ENCODE measurements around the gene ZSCAN22.
"Not testable (repeated sequence)": the region's sequence is repeated elsewhere in the genome, so short reads cannot be mapped to it uniquely, and the experiment has no call there.

The ZSCAN22 gene

DNA sequence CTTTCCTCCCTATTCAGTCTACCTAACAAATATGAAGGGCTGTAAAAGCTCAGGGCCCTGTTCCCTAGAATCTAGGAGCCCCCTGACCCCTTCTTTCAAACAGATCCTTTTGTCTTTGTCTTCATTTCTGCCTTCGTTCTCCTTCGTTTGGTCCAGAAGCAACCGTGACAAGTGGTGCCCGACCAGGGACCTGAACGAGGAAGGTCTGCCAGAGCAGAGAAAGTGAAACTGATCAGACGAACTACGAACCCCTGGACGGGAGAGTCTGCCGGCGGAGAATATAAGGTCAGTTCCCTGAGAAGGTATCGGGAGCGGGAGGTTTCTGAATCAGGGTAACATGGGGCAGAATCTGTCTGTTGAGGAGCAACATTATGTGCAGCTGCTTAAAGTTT, 20.9 kb upstream of the ZSCAN22 start:
- H3K27ac ChIP-seq (ENCODE audit: low read length) = peak overlapping the region; percentile 45; the same call in 1 of the 2 replicates

DNA sequence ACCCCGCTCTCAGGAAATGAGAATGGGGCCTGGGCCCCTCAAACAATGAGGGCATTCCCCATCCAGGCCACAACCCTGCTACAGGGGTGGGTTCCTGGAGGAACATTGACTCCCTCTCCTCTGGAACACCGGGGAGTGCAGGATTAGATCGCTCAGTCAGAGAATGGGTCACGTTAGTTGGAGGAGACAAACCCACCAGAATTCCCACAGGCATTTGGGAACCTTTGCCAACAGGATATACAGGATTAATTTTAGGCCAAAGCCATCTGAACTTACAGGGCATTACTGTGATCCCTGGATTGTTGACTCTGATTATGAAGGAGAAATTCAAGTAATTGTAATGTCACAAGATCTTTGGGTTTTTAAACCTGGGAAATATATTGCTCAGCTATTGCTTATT, 19.1 kb upstream of the ZSCAN22 start:
- Histone ChIP-seq H3K27ac (ENCODE audit: low read length) (no peak overlapping the region), H3K4me1 (ENCODE audit: low read length) (no peaks in the 10 kb centered on the region), H2AFZ (ENCODE audit: low read length) (no peak overlapping the region), H3F3A (ENCODE audit: insufficient read depth, low read length) (no peaks in the 10 kb centered on the region), H3K9me3 (replicated peaks; ENCODE audit: insufficient read depth, low read length) (no peaks in the 10 kb centered on the region), H3K9me2 (replicated peaks; ENCODE audit: insufficient read depth, low read length) (no peaks in the 10 kb centered on the region), H3K4me3 (ENCODE audit: low read length) (no peak overlapping the region), H3K4me2 (ENCODE audit: low read depth, low read length) (no peak overlapping the region), H3K27me3 (replicated peaks; ENCODE audit: insufficient read depth, low read length) (no peaks in the 10 kb centered on the region), H3K79me2 (ENCODE audit: low read length) (peaks cover 27% of the 10 kb centered on the region), H3K36me3 (replicated peaks; ENCODE audit: insufficient read depth, low read length) (peaks cover 26% of the 10 kb centered on the region), H3K9ac (ENCODE audit: low read length) (no peak overlapping the region), H4K20me1 (ENCODE audit: insufficient read depth, low read length) (no peaks in the 10 kb centered on the region)
- no peak for TF ChIP-seq EZH2 (optimal IDR thresholded peaks at IDR 0.05; ENCODE audit: low read depth, low read length)
- TF ChIP-seq, protein P1, sequence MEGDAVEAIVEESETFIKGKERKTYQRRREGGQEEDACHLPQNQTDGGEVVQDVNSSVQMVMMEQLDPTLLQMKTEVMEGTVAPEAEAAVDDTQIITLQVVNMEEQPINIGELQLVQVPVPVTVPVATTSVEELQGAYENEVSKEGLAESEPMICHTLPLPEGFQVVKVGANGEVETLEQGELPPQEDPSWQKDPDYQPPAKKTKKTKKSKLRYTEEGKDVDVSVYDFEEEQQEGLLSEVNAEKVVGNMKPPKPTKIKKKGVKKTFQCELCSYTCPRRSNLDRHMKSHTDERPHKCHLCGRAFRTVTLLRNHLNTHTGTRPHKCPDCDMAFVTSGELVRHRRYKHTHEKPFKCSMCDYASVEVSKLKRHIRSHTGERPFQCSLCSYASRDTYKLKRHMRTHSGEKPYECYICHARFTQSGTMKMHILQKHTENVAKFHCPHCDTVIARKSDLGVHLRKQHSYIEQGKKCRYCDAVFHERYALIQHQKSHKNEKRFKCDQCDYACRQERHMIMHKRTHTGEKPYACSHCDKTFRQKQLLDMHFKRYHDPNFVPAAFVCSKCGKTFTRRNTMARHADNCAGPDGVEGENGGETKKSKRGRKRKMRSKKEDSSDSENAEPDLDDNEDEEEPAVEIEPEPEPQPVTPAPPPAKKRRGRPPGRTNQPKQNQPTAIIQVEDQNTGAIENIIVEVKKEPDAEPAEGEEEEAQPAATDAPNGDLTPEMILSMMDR (IDR thresholded peaks at IDR 0.05; ENCODE audit: low read length) = no peak
- no peak for TF ChIP-seq EZH2phosphoT487 (IDR thresholded peaks at IDR 0.05; ENCODE audit: low read length)
- DNase-seq = no peak

More for the DNA sequence above, 20.9 kb upstream of the ZSCAN22 start:
- H3K9ac ChIP-seq (ENCODE audit: low read length) = peak overlapping the region; percentile 62
- H3K4me3 ChIP-seq (ENCODE audit: low read length) = peak overlapping the region; percentile 78
- no peaks in the 10 kb centered on the region for H4K20me1 ChIP-seq (ENCODE audit: insufficient read depth, low read length)
- H3K79me2 ChIP-seq (ENCODE audit: low read length) = peaks cover 27% of the 10 kb centered on the region
- H3K4me2 ChIP-seq (ENCODE audit: low read depth, low read length) = peak overlapping the region; percentile 78
- H3K9me3 ChIP-seq (replicated peaks; ENCODE audit: insufficient read depth, low read length) = no peaks in the 10 kb centered on the region
- peak; percentile 39 for DNase-seq
- H3F3A ChIP-seq (ENCODE audit: insufficient read depth, low read length) = no peaks in the 10 kb centered on the region
- H2AFZ ChIP-seq (ENCODE audit: low read length) = peak overlapping the region; percentile 50; the same call in 1 of the 2 replicates
- TF ChIP-seq, protein P1 (IDR thresholded peaks at IDR 0.05; ENCODE audit: low read length) = no peak
- TF ChIP-seq EZH2 (optimal IDR thresholded peaks at IDR 0.05; ENCODE audit: low read depth, low read length) (no peak), EZH2phosphoT487 (IDR thresholded peaks at IDR 0.05; ENCODE audit: low read length) (no peak)
- H3K36me3 ChIP-seq (replicated peaks; ENCODE audit: insufficient read depth, low read length) = peaks cover 16% of the 10 kb centered on the region; the same call in 1 of the 2 replicates
- no peaks in the 10 kb centered on the region for H3K27me3 ChIP-seq (replicated peaks; ENCODE audit: insufficient read depth, low read length)
- H3K4me1 ChIP-seq (ENCODE audit: low read length) = no peaks in the 10 kb centered on the region
- H3K9me2 ChIP-seq (replicated peaks; ENCODE audit: insufficient read depth, low read length) = no peaks in the 10 kb centered on the region

DNA sequence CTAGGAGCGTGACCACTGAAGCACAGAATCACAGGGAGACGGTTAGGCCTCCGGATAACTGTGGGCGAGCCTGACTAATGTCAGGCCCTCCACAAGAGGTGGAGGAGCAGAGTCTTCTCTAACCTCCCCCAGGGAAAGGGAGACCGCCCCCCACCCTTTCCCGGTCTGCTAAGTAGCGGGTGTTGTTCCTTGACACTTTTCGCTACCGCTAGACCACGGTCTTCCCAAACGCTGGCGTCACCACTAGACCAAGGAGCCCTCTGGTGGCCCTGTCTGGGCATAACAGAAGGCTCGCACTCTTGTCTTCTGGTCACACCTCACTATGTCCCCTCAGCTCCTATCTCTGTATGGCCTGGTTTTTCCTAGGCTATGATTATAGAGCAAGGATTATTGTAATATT, 16.1 kb upstream of the ZSCAN22 start:
- H3K27me3 ChIP-seq (replicated peaks; ENCODE audit: insufficient read depth, low read length); H2AFZ ChIP-seq (ENCODE audit: low read length); H3K9ac ChIP-seq (ENCODE audit: low read length); H3F3A ChIP-seq (ENCODE audit: insufficient read depth, low read length); H3K27ac ChIP-seq (ENCODE audit: low read length); H3K4me1 ChIP-seq (ENCODE audit: low read length); H3K4me3 ChIP-seq (ENCODE audit: low read length); DNase-seq; H3K9me3 ChIP-seq (replicated peaks; ENCODE audit: insufficient read depth, low read length); H3K9me2 ChIP-seq (replicated peaks; ENCODE audit: insufficient read depth, low read length); H3K4me2 ChIP-seq (ENCODE audit: low read depth, low read length); H4K20me1 ChIP-seq (ENCODE audit: insufficient read depth, low read length): not testable (repeated sequence)
- H3K79me2 ChIP-seq (ENCODE audit: low read length) = peaks cover 24% of the 10 kb centered on the region
- peaks cover 29% of the 10 kb centered on the region for H3K36me3 ChIP-seq (replicated peaks; ENCODE audit: insufficient read depth, low read length)

DNA sequence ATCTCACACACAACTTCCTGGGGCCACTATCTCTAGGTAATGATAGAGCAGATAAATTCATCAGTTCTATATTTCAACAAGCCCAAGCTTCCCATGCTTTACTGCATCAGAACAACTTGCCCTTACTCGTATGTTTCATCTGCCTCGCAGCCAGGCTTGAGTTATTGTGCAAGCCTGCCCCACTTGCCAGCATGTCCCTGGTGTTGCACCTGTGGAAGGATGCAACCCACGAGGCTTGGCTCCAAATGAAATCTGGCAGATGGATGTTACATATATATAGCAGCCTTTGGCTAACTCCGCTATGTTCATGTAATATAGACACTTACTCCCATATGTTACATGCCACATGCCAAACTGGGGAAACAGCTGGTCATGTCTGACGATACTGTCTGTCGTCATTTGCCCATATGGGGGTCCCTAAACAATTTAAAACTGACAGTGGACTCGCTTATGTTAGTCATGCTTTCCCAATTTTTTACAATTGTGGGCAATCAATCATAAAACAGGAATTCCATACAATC, 15.4 kb upstream of the ZSCAN22 start:
- TF ChIP-seq, protein P1 (IDR thresholded peaks at IDR 0.05; ENCODE audit: low read length) = no peak
- TF ChIP-seq EZH2 (optimal IDR thresholded peaks at IDR 0.05; ENCODE audit: low read depth, low read length) (no peak), EZH2phosphoT487 (IDR thresholded peaks at IDR 0.05; ENCODE audit: low read length) (no peak)

More for the DNA sequence above, 15.4 kb upstream of the ZSCAN22 start:
- Histone ChIP-seq H2AFZ (ENCODE audit: low read length) (no peak overlapping the region), H3K79me2 (ENCODE audit: low read length) (peaks cover 16% of the 10 kb centered on the region), H3K4me3 (ENCODE audit: low read length) (no peak overlapping the region), H3K4me2 (ENCODE audit: low read depth, low read length) (no peak overlapping the region), H3K4me1 (ENCODE audit: low read length) (no peaks in the 10 kb centered on the region), H3K9me2 (replicated peaks; ENCODE audit: insufficient read depth, low read length) (no peaks in the 10 kb centered on the region), H3K27me3 (replicated peaks; ENCODE audit: insufficient read depth, low read length) (no peaks in the 10 kb centered on the region), H3F3A (ENCODE audit: insufficient read depth, low read length) (no peaks in the 10 kb centered on the region), H3K9ac (ENCODE audit: low read length) (no peak overlapping the region), H3K9me3 (replicated peaks; ENCODE audit: insufficient read depth, low read length) (no peaks in the 10 kb centered on the region), H3K27ac (ENCODE audit: low read length) (no peak overlapping the region), H4K20me1 (ENCODE audit: insufficient read depth, low read length) (no peaks in the 10 kb centered on the region), H3K36me3 (replicated peaks; ENCODE audit: insufficient read depth, low read length) (peaks cover 29% of the 10 kb centered on the region)
- DNase-seq = no peak
